Pancreas (tissue), 10 donors: ENCODE measurements around the gene TTC39B. TPM values are rescaled to one million over a fixed set of nuclear protein-coding genes. Genes with fewer than 3 reads are reported as not detected.
A peak's percentile ranks its signal among the peaks of the same experiment; 100 is the strongest.

ENCODE experiments used
- ATAC-seq, 4 donors: fragments of 200-7000 bp; cut with Tn5 transposase; one replicate each; pipeline versions ENCODE4 v1.8.0 to v1.9.1; 2020; ENCODE audit warnings: mild to moderate bottlenecking in 4 of 4, moderate library complexity in 4 of 4
- DNase-seq, 6 donors: peaks; one replicate each; pipeline ENCODE4 v3.0.0-alpha.2; 2020
- FAIRE-seq: peaks from 2 replicates; lab custom pipeline; 2012; peaks lifted over from hg19 to GRCh38; lab: Jason Lieb, UNC
- H3K27ac ChIP-seq, 4 donors: fragments of 200-600 bp; sonication (generic); 1 replicate in 3 of 4; 2 replicates in 1 of 4; pipeline versions ENCODE4 v1.5.0 to v1.8.0; 2020
- H3K27me3 ChIP-seq, 4 donors: fragments of 200-600 bp; one replicate each; pipeline ENCODE4 v1.8.0; 2021
- H3K36me3 ChIP-seq, 3 donors: fragments of 200-600 bp; sonication (generic) in 1 of 3; one replicate each; pipeline versions ENCODE4 v1.5.0 to v1.8.0; 2020 to 2021
- H3K4me1 ChIP-seq, 3 donors: fragments of 200-600 bp; one replicate each; pipeline ENCODE4 v1.8.0; 2021
- H3K4me3 ChIP-seq, 4 donors: fragments of 200-600 bp; sonication (generic) in 2 of 4; one replicate each; pipeline versions ENCODE4 v1.5.0 to v1.8.0; 2020 to 2021
- H3K9me3 ChIP-seq, 4 donors: fragments of 200-600 bp; one replicate each; pipeline ENCODE4 v1.8.0; 2021
- WGBS, 2 donors: extraction: QIAGEN DNeasy Blood & Tissue Kit; methylation state at CpG; one replicate each; pipeline ENCODE4 v1.1.7; 2013; 5-methylcytosine and 5-hydroxymethylcytosine counted together
- intact Hi-C, 3 donors: fragments of 100-400 bp; cut with DNase I; formaldehyde crosslinking; loops; one replicate each; pipeline versions ENCODE4 v1.11.1 to v1.14.2; 2022
- polyA plus RNA-seq, 2 donors: library from polyadenylated mRNA; stranded (reverse); fragments of 200-250 nt; gene quantifications; one replicate each; pipeline ENCODE4 v1.2.3, GENCODE V29; 2013
- total RNA-seq, 6 donors: library from RNA; stranded (reverse); fragmentation: NEBNext Ultra II Directional in 4 of 6; extraction: Animal tissue kit (Norgen Biotek cat#: 25700) in 4 of 6; gene quantifications; one replicate each; pipeline versions ENCODE4 v1.2.1 to v1.2.4, GENCODE V29; 2021 to 2023
- TF ChIP-seq, protein P1 (sequence below), 4 donors: fragments of 200-600 bp; sonication (generic) in 3 of 4; IDR thresholded peaks; one replicate each; pipeline versions ENCODE4 v1.5.0 to v1.8.0; 2021; ENCODE audit warnings: antibody characterized with exemption in 4 of 4
- donor health status: healthy with polysubstance abuse.
- donor health status: DM: no; HTN: no; CAD: no; lungs with moderate emphysema.
- donor health status: DM: no; HTN: no; CAD: no.
- donor health status: control.
- donor health status: control.
- donor health status: Bipolar disorder and iron deficiency.
- donor health status: DM: yes; HTN: yes; CAD: no.
- donor health status: DM: no; HTN: no; CAD: no.
- donor health status: DM: no; HTN: no; CAD: no.
- donor health status: DM: yes; HTN: yes; CAD: no.

Gene TTC39B
- total and polyA plus RNA-seq, 8 donors, result 1.5 to 12.1 (median 5.1) TPM

- intact Hi-C loops, result loop anchor here in 1 of 3 donors (10.0 kb wide), 1 partner anchor 57 kb away; no protein-coding TSS in a partner anchor
- FAIRE-seq, result no peak
- DNase-seq, result no peak
- TF ChIP-seq, protein P1, sequence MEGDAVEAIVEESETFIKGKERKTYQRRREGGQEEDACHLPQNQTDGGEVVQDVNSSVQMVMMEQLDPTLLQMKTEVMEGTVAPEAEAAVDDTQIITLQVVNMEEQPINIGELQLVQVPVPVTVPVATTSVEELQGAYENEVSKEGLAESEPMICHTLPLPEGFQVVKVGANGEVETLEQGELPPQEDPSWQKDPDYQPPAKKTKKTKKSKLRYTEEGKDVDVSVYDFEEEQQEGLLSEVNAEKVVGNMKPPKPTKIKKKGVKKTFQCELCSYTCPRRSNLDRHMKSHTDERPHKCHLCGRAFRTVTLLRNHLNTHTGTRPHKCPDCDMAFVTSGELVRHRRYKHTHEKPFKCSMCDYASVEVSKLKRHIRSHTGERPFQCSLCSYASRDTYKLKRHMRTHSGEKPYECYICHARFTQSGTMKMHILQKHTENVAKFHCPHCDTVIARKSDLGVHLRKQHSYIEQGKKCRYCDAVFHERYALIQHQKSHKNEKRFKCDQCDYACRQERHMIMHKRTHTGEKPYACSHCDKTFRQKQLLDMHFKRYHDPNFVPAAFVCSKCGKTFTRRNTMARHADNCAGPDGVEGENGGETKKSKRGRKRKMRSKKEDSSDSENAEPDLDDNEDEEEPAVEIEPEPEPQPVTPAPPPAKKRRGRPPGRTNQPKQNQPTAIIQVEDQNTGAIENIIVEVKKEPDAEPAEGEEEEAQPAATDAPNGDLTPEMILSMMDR (IDR thresholded peaks at IDR 0.05), result no peak
- H3K36me3 ChIP-seq, result no peaks in the 10 kb centered on the region
- H3K27me3 ChIP-seq, result no peaks in the 10 kb centered on the region
- no peaks in the 10 kb centered on the region for H3K9me3 ChIP-seq
- 58 to 64% methylated on average over 4 of the region's 4 CpGs for WGBS, 2 donors
- no peak overlapping the region for H3K27ac ChIP-seq
- no peak overlapping the region for H3K4me3 ChIP-seq
- no peak for ATAC-seq
- peaks cover 0 to 10% (median 6%) of the 10 kb centered on the region in 3 donors for H3K4me1 ChIP-seq
Observed at GRCh38 chr9:15157381-15157780, 149.6 kb downstream of the TTC39B start.

GRCh38 chr9:15156241-15156640 is 150.8 kb downstream of the TTC39B start:
- no peaks in the 10 kb centered on the region for H3K9me3 ChIP-seq
- no peaks in the 10 kb centered on the region for H3K27me3 ChIP-seq
- H3K27ac ChIP-seq, result no peak overlapping the region
- intact Hi-C loops, result loop anchor here in 1 of 3 donors (10.0 kb wide), 1 partner anchor 59 kb away; no protein-coding TSS in a partner anchor
- H3K4me3 ChIP-seq, result no peak overlapping the region
- FAIRE-seq, result no peak
- DNase-seq, result no peak
- H3K36me3 ChIP-seq, result no peaks in the 10 kb centered on the region
- H3K4me1 ChIP-seq, result peaks cover 0 to 10% (median 6%) of the 10 kb centered on the region in 3 donors
- no peak for ATAC-seq
- TF ChIP-seq, protein P1 (IDR thresholded peaks at IDR 0.05), result no peak

DNA sequence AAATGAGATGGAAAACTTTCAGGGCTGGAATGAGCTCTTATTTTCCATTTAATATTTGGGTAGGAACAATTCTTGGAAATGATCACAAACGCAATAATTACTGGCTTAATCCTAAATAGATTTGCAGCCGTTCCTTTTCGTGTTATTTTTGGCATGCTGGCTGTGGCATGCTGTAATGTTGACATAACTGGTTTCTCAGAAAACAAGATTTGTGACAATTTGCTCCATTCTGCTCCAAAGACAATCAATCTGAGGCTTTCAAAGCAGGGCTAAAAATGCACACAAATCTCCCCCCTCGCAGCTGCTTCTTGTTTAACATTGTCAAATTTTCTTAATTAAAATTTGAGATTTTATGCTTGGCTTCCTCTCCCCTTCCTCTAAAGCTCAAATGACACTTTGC is 151.2 kb downstream of the TTC39B start:
- Histone ChIP-seq H3K9me3 (no peaks in the 10 kb centered on the region), H3K4me3 (no peak overlapping the region), H3K27me3 (no peaks in the 10 kb centered on the region), H3K27ac (no peak overlapping the region), H3K4me1 (peaks cover 0 to 10% (median 6%) of the 10 kb centered on the region in 3 donors), H3K36me3 (no peaks in the 10 kb centered on the region)
- WGBS, 2 donors, result 2 to 3% methylated on average over 4 of the region's 4 CpGs
- DNase-seq (no peak), ATAC-seq (peak; percentile 63 to 83 (median 73)), FAIRE-seq (peak; percentile 54)
- intact Hi-C loops, result loop anchor here in 1 of 3 donors (10.0 kb wide), 1 partner anchor 59 kb away; no protein-coding TSS in a partner anchor
- TF ChIP-seq, protein P1 (IDR thresholded peaks at IDR 0.05), result no peak

DNA sequence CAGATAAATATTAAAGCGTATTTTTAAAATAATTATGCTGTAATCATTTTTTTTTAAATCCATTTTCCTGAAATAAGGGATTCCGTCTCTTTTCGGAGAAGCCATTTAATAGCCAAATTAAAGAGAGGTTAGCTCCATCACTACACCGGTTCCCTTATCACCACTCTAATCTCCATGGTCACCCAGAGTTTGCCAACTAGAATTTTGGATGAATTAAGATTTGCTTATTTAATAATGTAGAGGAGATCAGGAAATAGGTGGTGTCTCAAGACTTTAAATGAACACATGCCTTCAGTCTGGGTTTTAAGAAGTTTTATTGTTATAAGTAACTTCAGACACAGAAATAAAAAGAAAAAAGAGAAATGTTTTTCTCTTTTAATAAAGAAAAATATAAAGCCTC is 151.7 kb downstream of the TTC39B start:
- no peak for ATAC-seq
- no peaks in the 10 kb centered on the region for H3K9me3 ChIP-seq
- peaks cover 0 to 10% (median 6%) of the 10 kb centered on the region in 3 donors for H3K4me1 ChIP-seq
- H3K27me3 ChIP-seq, result no peaks in the 10 kb centered on the region
- FAIRE-seq, result no peak
- no peaks in the 10 kb centered on the region for H3K36me3 ChIP-seq
- H3K4me3 ChIP-seq, result no peak overlapping the region
- no peak for DNase-seq
- WGBS, 2 donors, result 40 to 51% methylated on average over 4 of the region's 4 CpGs
- intact Hi-C loops, result loop anchor here in 1 of 3 donors (10.0 kb wide), 1 partner anchor 59 kb away; no protein-coding TSS in a partner anchor
- TF ChIP-seq, protein P1 (IDR thresholded peaks at IDR 0.05), result no peak
- peak overlapping the region in 1 of 4 donors; percentile 22 for H3K27ac ChIP-seq

DNA sequence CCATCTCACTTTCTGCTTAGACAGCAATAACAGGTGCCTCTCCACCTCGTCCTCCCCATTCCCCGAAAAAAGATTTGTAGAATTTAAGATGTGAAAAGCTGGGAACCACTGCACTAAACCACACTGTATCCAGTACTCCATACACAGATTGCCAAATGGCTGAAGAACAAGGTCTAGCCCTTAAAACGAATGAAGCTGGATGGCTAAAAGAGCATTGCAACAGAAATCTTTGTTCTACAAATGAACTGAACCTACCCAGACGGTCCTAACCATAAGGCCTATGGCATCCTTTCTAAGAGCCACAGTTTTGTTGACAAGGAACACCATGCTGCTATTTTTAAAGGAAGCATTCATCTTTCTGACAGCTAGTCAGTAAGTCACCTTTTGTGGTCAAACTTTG is 152.3 kb downstream of the TTC39B start:
- H3K9me3 ChIP-seq, result no peaks in the 10 kb centered on the region
- TF ChIP-seq, protein P1 (IDR thresholded peaks at IDR 0.05), result no peak
- intact Hi-C loops, result loop anchor here in 1 of 3 donors (10.0 kb wide), 1 partner anchor 60 kb away; no protein-coding TSS in a partner anchor
- no peaks in the 10 kb centered on the region for H3K36me3 ChIP-seq
- WGBS, 2 donors, result 76 to 79% methylated on average over 4 of the region's 4 CpGs
- H3K27ac ChIP-seq, result no peak overlapping the region
- no peak for FAIRE-seq
- H3K4me1 ChIP-seq, result peaks cover 0 to 10% (median 6%) of the 10 kb centered on the region in 3 donors
- no peaks in the 10 kb centered on the region for H3K27me3 ChIP-seq
- no peak for DNase-seq
- no peak overlapping the region for H3K4me3 ChIP-seq
- peak in 1 of 4 donors; percentile 11 for ATAC-seq
